Measurements from ENCODE around the gene GALNT6. TPM values are rescaled to one million over a fixed set of nuclear protein-coding genes. Genes with fewer than 3 reads are reported as not detected.
A peak's percentile ranks its signal among the peaks of the same experiment; 100 is the strongest.
"Not testable (repeated sequence)": the region's sequence is repeated elsewhere in the genome, so short reads cannot be mapped to it uniquely, and the experiment has no call there.

The GALNT6 gene
- total RNA-seq, 1 donor from 2014 or later = 32.4 TPM

DNA sequence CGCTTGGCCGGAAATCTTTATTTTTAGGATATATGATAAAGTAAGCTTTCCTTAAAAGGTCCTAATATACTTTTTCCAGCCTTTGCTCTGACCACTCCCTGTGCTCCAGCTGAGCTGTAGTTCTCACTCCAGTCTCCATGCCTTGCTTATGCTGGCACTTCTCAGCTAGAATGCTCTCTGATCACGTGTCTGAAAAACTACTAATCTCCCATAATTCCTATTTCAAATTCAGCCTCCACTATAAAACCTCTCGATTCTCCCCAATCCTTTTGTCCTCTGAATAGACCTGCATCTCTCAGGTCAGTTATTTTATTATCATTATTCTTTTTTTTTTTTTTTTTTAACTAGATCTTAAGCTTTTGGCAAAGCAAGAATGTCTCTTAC, 70.9 kb downstream of the GALNT6 start:
- no peak overlapping the region for H3K4me3 ChIP-seq (ENCODE audit: low read depth, low read length)
- TF ChIP-seq, protein P1, sequence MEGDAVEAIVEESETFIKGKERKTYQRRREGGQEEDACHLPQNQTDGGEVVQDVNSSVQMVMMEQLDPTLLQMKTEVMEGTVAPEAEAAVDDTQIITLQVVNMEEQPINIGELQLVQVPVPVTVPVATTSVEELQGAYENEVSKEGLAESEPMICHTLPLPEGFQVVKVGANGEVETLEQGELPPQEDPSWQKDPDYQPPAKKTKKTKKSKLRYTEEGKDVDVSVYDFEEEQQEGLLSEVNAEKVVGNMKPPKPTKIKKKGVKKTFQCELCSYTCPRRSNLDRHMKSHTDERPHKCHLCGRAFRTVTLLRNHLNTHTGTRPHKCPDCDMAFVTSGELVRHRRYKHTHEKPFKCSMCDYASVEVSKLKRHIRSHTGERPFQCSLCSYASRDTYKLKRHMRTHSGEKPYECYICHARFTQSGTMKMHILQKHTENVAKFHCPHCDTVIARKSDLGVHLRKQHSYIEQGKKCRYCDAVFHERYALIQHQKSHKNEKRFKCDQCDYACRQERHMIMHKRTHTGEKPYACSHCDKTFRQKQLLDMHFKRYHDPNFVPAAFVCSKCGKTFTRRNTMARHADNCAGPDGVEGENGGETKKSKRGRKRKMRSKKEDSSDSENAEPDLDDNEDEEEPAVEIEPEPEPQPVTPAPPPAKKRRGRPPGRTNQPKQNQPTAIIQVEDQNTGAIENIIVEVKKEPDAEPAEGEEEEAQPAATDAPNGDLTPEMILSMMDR (conservative IDR thresholded peaks at IDR 0.05; ENCODE audit: low read depth, low read length) = no peak
- DNase-seq (ENCODE audit: low read depth) = no peak

DNA sequence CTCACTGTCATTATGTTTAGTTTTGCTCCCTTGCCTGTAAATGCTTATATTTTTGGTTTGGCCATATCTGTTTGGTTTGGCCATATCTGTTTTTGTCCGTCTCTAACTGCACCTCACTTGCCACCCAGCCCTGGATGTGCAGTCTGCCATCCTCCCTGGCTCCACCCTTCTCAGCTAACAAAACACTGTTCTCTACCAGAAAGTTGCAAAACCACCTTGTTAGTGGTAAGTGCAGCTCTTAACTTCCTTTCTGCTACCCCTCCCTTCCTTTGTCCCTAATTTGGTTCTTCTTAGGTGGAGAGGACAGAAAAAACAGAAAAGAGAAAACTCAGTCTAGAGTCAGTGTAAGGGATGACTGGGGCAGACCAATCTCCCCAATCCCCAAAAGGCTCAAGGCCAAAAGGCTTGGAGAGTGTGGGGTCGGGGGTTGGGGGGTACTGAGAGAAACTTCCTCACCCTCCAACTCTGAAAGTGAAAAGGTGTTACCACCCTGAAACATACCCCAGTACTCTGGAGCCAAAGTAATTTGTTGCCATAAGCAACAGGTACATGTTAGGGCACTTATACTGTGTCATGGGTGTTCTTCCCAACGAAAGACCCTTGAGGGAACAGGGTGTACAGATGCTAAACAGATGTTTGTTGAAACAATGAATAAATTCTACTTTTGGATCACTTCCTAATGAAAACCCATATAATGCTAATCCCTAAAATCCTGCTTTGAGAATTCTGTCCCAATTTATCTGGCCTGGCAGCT, 72.2 kb downstream of the GALNT6 start:
- TF ChIP-seq, protein P1 (conservative IDR thresholded peaks at IDR 0.05; ENCODE audit: low read depth, low read length) = no peak
- DNase-seq (ENCODE audit: low read depth) = no peak
- no peak overlapping the region for H3K4me3 ChIP-seq (ENCODE audit: low read depth, low read length)

DNA sequence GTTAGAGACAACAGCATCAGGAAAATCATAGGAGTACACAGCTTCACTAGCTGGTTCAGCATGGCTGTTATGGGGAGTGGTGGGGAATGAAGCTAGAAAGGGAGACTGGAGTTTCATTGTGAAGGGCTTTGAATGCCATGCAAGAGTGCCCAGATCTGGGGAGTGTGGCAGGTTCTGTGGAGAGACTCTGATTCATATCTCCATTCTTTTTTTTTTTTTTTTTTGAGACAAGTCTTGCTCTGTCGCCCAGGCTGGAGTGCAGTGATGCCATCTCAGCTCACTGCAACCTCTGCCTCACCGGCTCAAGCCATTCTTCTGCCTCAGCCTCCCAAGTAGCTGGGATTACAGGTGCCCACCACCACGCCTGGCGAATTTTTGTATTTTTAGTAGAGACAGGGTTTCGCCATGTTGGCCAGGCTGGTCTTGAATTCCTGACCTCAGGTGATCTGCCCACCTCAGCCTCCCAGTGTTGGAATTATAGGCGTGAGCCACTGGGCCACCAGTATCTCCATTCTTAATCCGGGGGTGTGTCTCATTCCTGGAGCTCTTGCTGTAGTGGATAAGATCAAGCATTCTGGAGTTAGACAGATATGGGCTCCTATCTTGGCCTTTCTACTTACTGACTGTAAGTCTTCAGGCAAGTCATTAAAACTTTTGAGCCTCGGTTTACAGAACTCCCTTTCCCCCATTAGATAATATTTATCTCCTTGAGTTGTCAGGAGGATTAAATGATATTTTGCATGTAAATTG, 73.0 kb downstream of the GALNT6 start:
- not testable (repeated sequence) for H3K4me3 ChIP-seq (ENCODE audit: low read depth, low read length); DNase-seq (ENCODE audit: low read depth)

DNA sequence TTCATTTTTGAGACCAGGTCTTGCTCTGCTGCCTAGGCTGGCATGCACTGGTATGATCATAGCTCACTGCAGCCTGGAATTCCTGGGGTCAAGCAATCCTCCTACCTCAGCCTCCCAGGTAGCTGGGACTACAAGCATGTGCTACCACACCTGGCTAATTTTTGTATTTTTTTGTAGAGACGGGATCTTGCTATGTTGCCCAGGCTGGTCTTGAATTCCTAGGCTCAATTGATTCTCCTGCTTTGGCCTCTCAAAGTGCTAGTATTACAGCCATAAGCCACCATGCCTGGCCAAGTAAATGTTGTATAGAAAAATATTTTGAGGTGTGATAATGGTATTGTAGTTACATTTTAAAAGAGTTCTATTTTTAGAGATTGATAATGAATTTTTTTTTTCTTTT, 79.8 kb downstream of the GALNT6 start:
- no peak for DNase-seq (ENCODE audit: low read depth)
- H3K4me3 ChIP-seq (ENCODE audit: low read depth, low read length) = no peak overlapping the region
- TF ChIP-seq, protein P1 (conservative IDR thresholded peaks at IDR 0.05; ENCODE audit: low read depth, low read length) = no peak

DNA sequence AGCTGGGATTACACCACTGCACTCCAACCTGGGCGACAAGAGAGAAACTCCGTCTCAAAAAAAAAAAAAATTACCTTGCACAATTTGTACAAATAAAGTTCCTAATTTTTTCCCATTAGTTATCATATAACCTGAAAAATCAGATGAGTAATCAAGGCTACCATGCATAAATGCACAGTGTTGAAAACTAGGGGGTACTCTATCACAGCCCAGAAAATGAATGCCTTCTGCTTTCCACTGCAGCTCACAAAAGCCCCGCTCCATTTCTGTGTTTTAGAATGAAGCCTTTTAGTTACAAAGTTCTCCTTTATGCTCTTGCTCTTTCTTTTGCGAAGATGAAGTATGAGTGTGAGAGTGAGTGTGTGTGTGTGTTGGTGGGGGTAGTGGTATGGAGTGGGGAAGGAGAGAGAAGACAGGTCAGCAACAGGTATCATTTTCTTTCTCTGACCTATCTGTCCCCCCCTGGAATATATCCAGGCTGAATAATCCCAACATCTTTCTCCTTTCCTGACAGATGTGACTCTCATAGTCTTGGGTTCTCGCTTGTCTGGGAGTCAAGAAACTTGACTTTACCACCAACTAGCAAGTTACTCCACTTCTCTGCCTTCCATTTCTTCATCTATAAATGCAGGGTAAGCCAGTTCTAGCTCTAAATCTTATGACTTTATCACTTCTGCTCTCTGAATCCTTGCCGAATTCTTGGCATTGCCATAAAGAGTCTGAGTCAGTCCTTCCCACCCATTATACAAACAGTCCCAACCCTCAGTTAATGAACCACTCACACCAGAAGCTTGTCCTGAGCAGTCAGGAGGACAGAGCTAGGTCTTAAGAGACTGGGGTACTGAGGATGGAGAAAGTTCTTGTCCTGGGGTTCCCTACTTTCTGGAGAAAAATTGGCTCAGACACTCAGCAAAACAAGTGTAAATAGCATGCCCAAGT, 83.3 kb downstream of the GALNT6 start:
- peak; percentile 75 for DNase-seq (ENCODE audit: low read depth)
- TF ChIP-seq, protein P1 (conservative IDR thresholded peaks at IDR 0.05; ENCODE audit: low read depth, low read length) = no peak
- H3K4me3 ChIP-seq (ENCODE audit: low read depth, low read length) = no peak overlapping the region

DNA sequence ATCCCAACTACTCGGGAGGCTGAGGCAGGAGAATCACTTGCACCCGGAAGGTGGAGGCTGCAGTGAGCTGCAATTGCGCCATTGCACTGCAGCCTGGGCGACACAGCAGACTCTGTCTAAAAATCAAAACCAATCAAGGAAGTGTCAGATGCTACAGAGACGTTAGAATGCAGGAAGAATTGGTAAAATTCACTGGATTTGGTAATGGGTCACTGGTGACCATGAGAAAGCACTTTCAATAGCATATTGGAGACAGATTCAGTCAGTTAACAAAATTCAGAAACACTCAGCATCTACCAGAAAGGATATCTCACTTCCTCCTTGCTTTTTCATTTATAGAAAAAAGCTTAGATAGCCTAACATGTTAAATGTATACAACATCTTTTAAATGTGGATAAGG, 84.7 kb downstream of the GALNT6 start:
- H3K4me3 ChIP-seq (ENCODE audit: low read depth, low read length) = no peak overlapping the region
- DNase-seq (ENCODE audit: low read depth) = no peak
- TF ChIP-seq, protein P1 (conservative IDR thresholded peaks at IDR 0.05; ENCODE audit: low read depth, low read length) = no peak

Other genes with a start within 250 kb of the GALNT6 start
- 9.2 and 12.5 TPM in 2 replicates for gene TFCP2, start 218.3 kb downstream of the GALNT6 start, total RNA-seq
- 4.6 and 9.2 TPM in 2 replicates for gene POU6F1, start 173.3 kb downstream of the GALNT6 start, total RNA-seq
- gene DAZAP2, start 152.6 kb downstream of the GALNT6 start, total RNA-seq = 196 and 198 TPM in 2 replicates
- gene SMAGP, start 121.0 kb downstream of the GALNT6 start, total RNA-seq = 29.3 and 42.2 TPM in 2 replicates
- not detected in 2 replicates for gene BIN2, start 67.2 kb downstream of the GALNT6 start, total RNA-seq
- not detected in 2 replicates for gene CELA1, start 44.7 kb downstream of the GALNT6 start, total RNA-seq
- gene SLC4A8, start 33.4 kb upstream of the GALNT6 start, total RNA-seq = 0.86 and 1.1 TPM in 2 replicates
- 0.58 and 0.86 TPM in 2 replicates for gene SCN8A, start 199.8 kb upstream of the GALNT6 start, total RNA-seq

Measured in epithelial cell of proximal tubule (primary cell).